ENCODE measurements around the gene TENM4.

GRCh38 chr11:78730267-78730824, 710.5 kb downstream of the TENM4 start:
- TF ChIP-seq CTCF (IDR thresholded peaks at IDR 0.05) (no peak), POLR2A (IDR thresholded peaks at IDR 0.05) (no peak)

Data from uterus (tissue), 2 donors.